Stimulated activated CD8-positive, alpha-beta memory T cell treated with anti-CD3 and anti-CD28 coated beads, Interleukin-15, amount 100 ng/mL, for 48 hours (primary cell): ENCODE data around the gene GPATCH8.
A peak's percentile ranks its signal among the peaks of the same experiment; 100 is the strongest.
"Not testable (repeated sequence)": the region's sequence is repeated elsewhere in the genome, so short reads cannot be mapped to it uniquely, and the experiment has no call there.

Source experiments
- DNase-seq, 2 donors: peaks; one replicate each; pipeline ENCODE4 v3.0.0-alpha.2; 2020; ENCODE audit warnings: low read depth in 2 of 2

Gene GPATCH8

GRCh38 chr17:44397479-44398440 is 105.4 kb downstream of the GPATCH8 start:
- no peak for DNase-seq

GRCh38 chr17:44396946-44397345 is 106.3 kb downstream of the GPATCH8 start:
- DNase-seq = no peak

- no peak for DNase-seq
These were observed 108.4 kb downstream of the GPATCH8 start for GRCh38 chr17:44394833-44395232.

- not testable (repeated sequence) for DNase-seq
These were observed 109.1 kb downstream of the GPATCH8 start for GRCh38 chr17:44394112-44394511.

GRCh38 chr17:44390250-44390870 is 112.8 kb downstream of the GPATCH8 start:
- no peak for DNase-seq

- DNase-seq = no peak
These were observed 113.4 kb downstream of the GPATCH8 start for GRCh38 chr17:44389723-44390202.

- no peak for DNase-seq
These were observed 113.9 kb downstream of the GPATCH8 start, which contains the start of gene ITGA2B for GRCh38 chr17:44389281-44389680. ITGA2B (minus strand) TSS chr17:44389649; CDS start chr17:44389473, 176 bp downstream.

GRCh38 chr17:44387804-44388203 is 115.4 kb downstream of the GPATCH8 start:
- no peak for DNase-seq

- DNase-seq = no peak
These were observed 117.1 kb downstream of the GPATCH8 start for GRCh38 chr17:44386182-44386525.

- peak; percentile 69 to 81 for DNase-seq
These were observed 117.7 kb downstream of the GPATCH8 start for GRCh38 chr17:44385287-44386181.

GRCh38 chr17:44384823-44385286 is 118.4 kb downstream of the GPATCH8 start:
- no peak for DNase-seq

- no peak for DNase-seq
These were observed 118.9 kb downstream of the GPATCH8 start for GRCh38 chr17:44384281-44384822.

GRCh38 chr17:44383861-44384260 is 119.3 kb downstream of the GPATCH8 start:
- DNase-seq = no peak

- DNase-seq = no peak
These were observed 119.8 kb downstream of the GPATCH8 start for GRCh38 chr17:44383363-44383762.

- DNase-seq = no peak
These were observed 120.3 kb downstream of the GPATCH8 start for GRCh38 chr17:44382917-44383316.

- DNase-seq = no peak
These were observed 121.3 kb downstream of the GPATCH8 start for GRCh38 chr17:44381810-44382305.

GRCh38 chr17:44380767-44381166 is 122.4 kb downstream of the GPATCH8 start:
- no peak for DNase-seq

- DNase-seq = no peak
These were observed 123.3 kb downstream of the GPATCH8 start for GRCh38 chr17:44379887-44380286.

GRCh38 chr17:44378171-44378705 is 125.0 kb downstream of the GPATCH8 start:
- DNase-seq = no peak

- no peak for DNase-seq
These were observed 126.4 kb downstream of the GPATCH8 start for GRCh38 chr17:44376779-44377178.

GRCh38 chr17:44376124-44376523 is 127.1 kb downstream of the GPATCH8 start:
- DNase-seq = no peak
